Measurements from ENCODE around the gene BCKDK. TPM values are rescaled to one million over a fixed set of nuclear protein-coding genes. Genes with fewer than 3 reads are reported as not detected.

The BCKDK gene
- total RNA-seq, 1 donor = 30.0 TPM

GRCh38 chr16:31110106-31111034 is 2.2 kb downstream of the BCKDK start:
- Histone ChIP-seq H3K9me3 (ENCODE audit: low read depth, low read length) (no peaks in the 10 kb centered on the region), H3K27ac (ENCODE audit: low read depth, low read length) (no peak overlapping the region), H3K4me2 (ENCODE audit: insufficient read depth, low read length) (no peak overlapping the region), H3K36me3 (ENCODE audit: insufficient read depth, low read length) (peaks cover 38% of the 10 kb centered on the region), H3K4me1 (ENCODE audit: insufficient read depth, low read length) (peaks cover 15% of the 10 kb centered on the region), H4K20me1 (ENCODE audit: insufficient read depth, low read length) (peaks cover 3% of the 10 kb centered on the region), H3K79me2 (ENCODE audit: insufficient read depth, low read length) (peaks cover 19% of the 10 kb centered on the region), H3K27me3 (ENCODE audit: insufficient read depth, low read length) (no peaks in the 10 kb centered on the region), H3K4me3 (ENCODE audit: insufficient read depth, low read length) (no peak overlapping the region), H2AFZ (ENCODE audit: low read length) (no peak overlapping the region)
- DNase-seq (ENCODE audit: insufficient read length, low spot score, missing footprints) = peak; percentile 77
- TF ChIP-seq CTCF (IDR thresholded peaks at IDR 0.05; ENCODE audit: extremely low read depth, low read depth, low read length) = no peak

GRCh38 chr16:31111881-31112466 is 3.8 kb downstream of the BCKDK start:
- H4K20me1 ChIP-seq (ENCODE audit: insufficient read depth, low read length) = peaks cover 3% of the 10 kb centered on the region
- H2AFZ ChIP-seq (ENCODE audit: low read length) = no peak overlapping the region
- H3K4me3 ChIP-seq (ENCODE audit: insufficient read depth, low read length) = no peak overlapping the region
- H3K4me1 ChIP-seq (ENCODE audit: insufficient read depth, low read length) = peaks cover 11% of the 10 kb centered on the region
- H3K79me2 ChIP-seq (ENCODE audit: insufficient read depth, low read length) = peaks cover 19% of the 10 kb centered on the region
- H3K27ac ChIP-seq (ENCODE audit: low read depth, low read length) = no peak overlapping the region
- no peaks in the 10 kb centered on the region for H3K9me3 ChIP-seq (ENCODE audit: low read depth, low read length)
- H3K4me2 ChIP-seq (ENCODE audit: insufficient read depth, low read length) = no peak overlapping the region
- TF ChIP-seq CTCF (IDR thresholded peaks at IDR 0.05; ENCODE audit: extremely low read depth, low read depth, low read length) = no peak
- peaks cover 38% of the 10 kb centered on the region for H3K36me3 ChIP-seq (ENCODE audit: insufficient read depth, low read length)
- no peaks in the 10 kb centered on the region for H3K27me3 ChIP-seq (ENCODE audit: insufficient read depth, low read length)
- DNase-seq (ENCODE audit: insufficient read length, low spot score, missing footprints) = peak; percentile 29

- Histone ChIP-seq H3K9me3 (ENCODE audit: low read depth, low read length) (no peaks in the 10 kb centered on the region), H3K4me2 (ENCODE audit: insufficient read depth, low read length) (no peak overlapping the region), H2AFZ (ENCODE audit: low read length) (no peak overlapping the region), H3K79me2 (ENCODE audit: insufficient read depth, low read length) (peaks cover 19% of the 10 kb centered on the region), H3K4me3 (ENCODE audit: insufficient read depth, low read length) (no peak overlapping the region), H3K36me3 (ENCODE audit: insufficient read depth, low read length) (peaks cover 38% of the 10 kb centered on the region), H3K4me1 (ENCODE audit: insufficient read depth, low read length) (peaks cover 11% of the 10 kb centered on the region), H3K27ac (ENCODE audit: low read depth, low read length) (no peak overlapping the region), H4K20me1 (ENCODE audit: insufficient read depth, low read length) (peaks cover 3% of the 10 kb centered on the region), H3K27me3 (ENCODE audit: insufficient read depth, low read length) (no peaks in the 10 kb centered on the region)
- DNase-seq (ENCODE audit: insufficient read length, low spot score, missing footprints) = peak; percentile 73
- no peak for TF ChIP-seq CTCF (IDR thresholded peaks at IDR 0.05; ENCODE audit: extremely low read depth, low read depth, low read length)
These were observed 4.5 kb downstream of the BCKDK start for GRCh38 chr16:31112711-31113110.
